Vagina (tissue), 2 donors: ENCODE data around the gene PROM2. TPM values are rescaled to one million over a fixed set of nuclear protein-coding genes. Genes with fewer than 3 reads are reported as not detected.

Source experiments
- DNase-seq, 2 donors: peaks; one replicate each; pipeline ENCODE4 v3.0.0-alpha.2; 2017; ENCODE audit errors: extremely low spot score in 2 of 2
- H3K27ac ChIP-seq: fragments of 200-600 bp; sonication (generic); one replicate; pipeline ENCODE4 v1.5.1; 2019
- H3K27me3 ChIP-seq: fragments of 200-600 bp; sonication (generic); one replicate; pipeline ENCODE4 v1.5.1; 2019
- H3K36me3 ChIP-seq, 2 donors: fragments of 200-600 bp; sonication (generic); one replicate each; pipeline ENCODE4 v1.5.1; 2017 to 2019
- H3K4me1 ChIP-seq: fragments of 200-600 bp; sonication (generic); one replicate; pipeline ENCODE4 v1.5.1; 2019
- H3K4me3 ChIP-seq, 2 donors: fragments of 200-600 bp; sonication (generic); 1 replicate in 1 of 2; 2 replicates in 1 of 2; pipeline ENCODE4 v1.5.1; 2016 to 2019
- H3K9me3 ChIP-seq: fragments of 200-600 bp; sonication (generic); one replicate; pipeline ENCODE4 v1.5.1; 2019
- POLR2A ChIP-seq, 2 donors: fragments of 450-650 bp; IDR thresholded peaks; one replicate each; pipeline ENCODE4 v1.6.1; 2017; ENCODE audit warnings: antibody characterized with exemption in 2 of 2, mild to moderate bottlenecking in 2 of 2, moderate library complexity in 2 of 2
- POLR2AphosphoS5 ChIP-seq, 2 donors: sonication (generic); formaldehyde crosslinking; IDR thresholded peaks; one replicate each; pipeline ENCODE4 v1.9.0; 2017; ENCODE audit warnings: antibody characterized with exemption in 2 of 2, mild to moderate bottlenecking in 2 of 2, low read depth in 1 of 2; ENCODE audit not compliant: insufficient read depth in 1 of 2
- intact Hi-C: fragments of 100-400 bp; cut with DNase I; formaldehyde crosslinking; loops from one replicate; pipeline ENCODE4 v1.15.1; 2023
- total RNA-seq: library from RNA; depleted of rRNA; stranded (reverse); fragments of >200 nt; gene quantifications from one replicate; pipeline ENCODE4 v1.2.3, GENCODE V29; 2016
- TF ChIP-seq, protein P1 (sequence below), 3 experiments: fragments of 450-650 bp in 2 of 3; fragments of 200-600 bp in 1 of 3; sonication (generic) in 1 of 3; IDR thresholded peaks; one replicate each; pipeline ENCODE4 v1.5.1; 2017 to 2019; ENCODE audit warnings: antibody characterized with exemption in 3 of 3, mild to moderate bottlenecking in 2 of 3, moderate library complexity in 2 of 3

The PROM2 gene
- total RNA-seq, 1 donor from 2014 or later, result 70.5 TPM

DNA sequence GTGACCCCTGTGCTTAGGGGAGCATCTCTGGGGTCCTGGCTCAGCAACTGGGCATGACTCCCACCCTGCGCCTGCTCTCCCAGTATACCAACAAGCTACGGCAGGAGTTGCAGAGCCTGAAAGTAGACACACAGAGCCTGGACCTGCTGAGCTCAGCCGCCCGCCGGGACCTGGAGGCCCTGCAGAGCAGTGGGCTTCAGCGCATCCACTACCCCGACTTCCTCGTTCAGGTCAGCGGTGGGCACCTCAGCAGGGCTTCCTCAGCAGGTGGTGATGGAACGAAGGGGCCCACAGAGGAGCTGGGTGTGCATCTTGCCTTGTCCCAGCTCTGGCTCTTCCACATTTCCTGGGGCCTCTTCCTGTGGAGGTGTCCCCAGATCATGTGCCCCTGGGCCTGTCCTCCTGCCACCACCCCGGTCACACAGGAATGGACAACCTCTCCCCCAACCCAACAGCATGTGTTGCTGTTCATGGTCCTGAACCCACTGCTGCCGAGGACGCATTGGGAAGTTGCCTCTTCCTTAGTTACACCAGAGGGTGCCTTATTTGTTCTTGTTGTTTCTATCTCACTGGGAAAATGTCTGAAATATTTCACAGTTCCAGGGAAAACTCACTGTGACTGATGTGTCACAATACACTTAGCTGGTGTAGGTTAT is 10.8 kb downstream of the PROM2 start:
- Histone ChIP-seq H3K36me3 (no peaks in the 10 kb centered on the region), H3K4me1 (no peaks in the 10 kb centered on the region), H3K27me3 (no peaks in the 10 kb centered on the region), H3K27ac (no peak overlapping the region), H3K9me3 (no peaks in the 10 kb centered on the region), H3K4me3 (no peak overlapping the region)
- no peak for DNase-seq
- intact Hi-C loops, result no loop called here
- TF ChIP-seq, protein P1, sequence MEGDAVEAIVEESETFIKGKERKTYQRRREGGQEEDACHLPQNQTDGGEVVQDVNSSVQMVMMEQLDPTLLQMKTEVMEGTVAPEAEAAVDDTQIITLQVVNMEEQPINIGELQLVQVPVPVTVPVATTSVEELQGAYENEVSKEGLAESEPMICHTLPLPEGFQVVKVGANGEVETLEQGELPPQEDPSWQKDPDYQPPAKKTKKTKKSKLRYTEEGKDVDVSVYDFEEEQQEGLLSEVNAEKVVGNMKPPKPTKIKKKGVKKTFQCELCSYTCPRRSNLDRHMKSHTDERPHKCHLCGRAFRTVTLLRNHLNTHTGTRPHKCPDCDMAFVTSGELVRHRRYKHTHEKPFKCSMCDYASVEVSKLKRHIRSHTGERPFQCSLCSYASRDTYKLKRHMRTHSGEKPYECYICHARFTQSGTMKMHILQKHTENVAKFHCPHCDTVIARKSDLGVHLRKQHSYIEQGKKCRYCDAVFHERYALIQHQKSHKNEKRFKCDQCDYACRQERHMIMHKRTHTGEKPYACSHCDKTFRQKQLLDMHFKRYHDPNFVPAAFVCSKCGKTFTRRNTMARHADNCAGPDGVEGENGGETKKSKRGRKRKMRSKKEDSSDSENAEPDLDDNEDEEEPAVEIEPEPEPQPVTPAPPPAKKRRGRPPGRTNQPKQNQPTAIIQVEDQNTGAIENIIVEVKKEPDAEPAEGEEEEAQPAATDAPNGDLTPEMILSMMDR (IDR thresholded peaks at IDR 0.05), result no peak
- TF ChIP-seq POLR2AphosphoS5 (IDR thresholded peaks at IDR 0.05; ENCODE audit: insufficient read depth in 1 of 2, low read depth in 1 of 2), result no peak
- no peak for TF ChIP-seq POLR2A (IDR thresholded peaks at IDR 0.05)

DNA sequence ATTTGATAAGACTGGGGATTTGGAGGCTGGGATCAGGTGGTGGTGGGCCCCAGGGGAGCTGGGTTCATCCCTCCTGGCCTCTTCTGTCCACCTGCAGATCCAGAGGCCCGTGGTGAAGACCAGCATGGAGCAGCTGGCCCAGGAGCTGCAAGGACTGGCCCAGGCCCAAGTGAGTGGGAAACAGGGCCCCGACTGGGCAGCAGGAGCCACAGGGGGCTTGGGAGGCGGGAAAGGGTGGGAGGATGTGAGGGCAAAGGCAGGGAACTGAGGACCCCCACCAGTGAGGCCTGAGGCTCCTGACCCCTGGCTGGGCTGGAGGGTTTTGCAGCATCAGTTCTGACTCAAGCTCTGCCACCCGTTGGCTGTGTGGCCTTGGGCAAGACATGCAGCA is 11.3 kb downstream of the PROM2 start:
- Histone ChIP-seq H3K4me3 (no peak overlapping the region), H3K27me3 (no peaks in the 10 kb centered on the region), H3K27ac (no peak overlapping the region), H3K36me3 (peaks cover 0 to 5% of the 10 kb centered on the region in 2 donors), H3K9me3 (no peaks in the 10 kb centered on the region), H3K4me1 (no peaks in the 10 kb centered on the region)
- TF ChIP-seq POLR2A (IDR thresholded peaks at IDR 0.05), result no peak
- no peak for TF ChIP-seq POLR2AphosphoS5 (IDR thresholded peaks at IDR 0.05; ENCODE audit: insufficient read depth in 1 of 2, low read depth in 1 of 2)
- TF ChIP-seq, protein P1 (IDR thresholded peaks at IDR 0.05), result no peak
- intact Hi-C loops, result no loop called here
- no peak for DNase-seq

DNA sequence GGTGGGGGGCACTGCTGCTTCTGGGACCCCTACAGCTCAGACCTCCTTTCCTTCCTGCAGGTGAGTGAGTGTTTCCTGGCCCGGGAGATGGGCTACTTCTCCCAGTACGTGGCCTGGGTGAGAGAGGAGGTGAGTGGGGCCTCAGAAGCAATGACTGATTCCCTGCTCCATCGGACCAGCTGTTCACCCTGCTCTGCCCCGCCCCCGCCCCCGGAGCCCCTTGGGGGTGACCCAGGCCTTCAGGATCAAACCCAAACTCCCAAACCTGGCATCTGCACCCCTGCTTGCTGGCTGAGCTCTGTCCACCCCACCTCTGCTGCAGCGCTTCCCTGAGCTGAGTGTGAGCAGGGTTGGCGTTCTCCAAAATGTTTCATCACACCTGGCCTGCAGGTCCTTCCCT is 13.1 kb downstream of the PROM2 start:
- H3K4me3 ChIP-seq, result no peak overlapping the region
- no peaks in the 10 kb centered on the region for H3K4me1 ChIP-seq
- H3K9me3 ChIP-seq, result no peaks in the 10 kb centered on the region
- no peak overlapping the region for H3K27ac ChIP-seq
- TF ChIP-seq POLR2AphosphoS5 (IDR thresholded peaks at IDR 0.05; ENCODE audit: insufficient read depth in 1 of 2, low read depth in 1 of 2) (no peak), POLR2A (IDR thresholded peaks at IDR 0.05) (no peak)
- TF ChIP-seq, protein P1 (IDR thresholded peaks at IDR 0.05), result no peak
- DNase-seq, result no peak
- no peaks in the 10 kb centered on the region for H3K27me3 ChIP-seq
- intact Hi-C loops, result no loop called here
- peaks cover 0 to 6% of the 10 kb centered on the region in 2 donors for H3K36me3 ChIP-seq

DNA sequence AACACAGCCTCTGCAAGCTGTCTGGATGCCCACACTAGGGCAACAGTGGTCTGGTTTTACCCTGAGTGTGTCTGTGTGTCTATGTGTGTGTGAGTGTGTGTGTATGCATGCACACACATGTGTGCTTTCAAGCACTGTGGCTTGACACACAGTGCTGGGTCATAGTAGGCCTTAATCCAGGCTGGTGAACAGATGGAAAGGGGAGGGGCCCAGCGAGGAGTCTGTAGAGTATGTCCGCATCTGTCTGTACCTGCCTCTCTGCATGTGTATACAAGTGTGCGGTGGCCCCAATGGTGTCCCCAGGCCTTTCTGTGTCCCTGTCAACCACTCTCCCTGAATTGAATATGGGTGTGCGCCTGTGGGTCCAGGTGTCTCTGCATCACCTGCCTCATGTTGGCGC is 13.6 kb downstream of the PROM2 start:
- intact Hi-C loops, result no loop called here
- Histone ChIP-seq H3K27me3 (no peaks in the 10 kb centered on the region), H3K36me3 (peaks cover 0 to 6% of the 10 kb centered on the region in 2 donors), H3K4me1 (no peaks in the 10 kb centered on the region), H3K4me3 (no peak overlapping the region), H3K9me3 (no peaks in the 10 kb centered on the region), H3K27ac (no peak overlapping the region)
- DNase-seq, result no peak
- TF ChIP-seq, protein P1 (IDR thresholded peaks at IDR 0.05), result no peak
- TF ChIP-seq POLR2AphosphoS5 (IDR thresholded peaks at IDR 0.05; ENCODE audit: insufficient read depth in 1 of 2, low read depth in 1 of 2) (no peak), POLR2A (IDR thresholded peaks at IDR 0.05) (no peak)

DNA sequence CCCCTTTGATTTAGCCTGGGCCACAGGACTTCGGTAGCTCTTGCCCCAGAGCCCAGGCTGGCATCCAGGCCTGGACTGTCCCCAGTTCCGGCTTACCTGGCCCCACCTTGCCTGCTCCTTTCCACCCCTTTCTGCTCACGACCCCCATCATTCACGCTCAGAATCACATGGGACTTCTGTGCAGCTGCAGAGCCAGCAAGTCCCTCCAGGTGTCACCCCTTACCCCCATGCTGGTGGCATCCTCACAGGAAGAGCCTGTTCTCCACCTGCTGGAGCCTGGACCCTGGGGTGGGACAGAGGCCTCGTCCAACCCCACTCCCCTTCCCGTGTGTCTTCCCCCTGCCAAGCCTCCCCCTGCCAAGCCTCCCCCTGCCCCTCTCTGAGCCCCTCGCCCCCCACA is 15.0 kb downstream of the PROM2 start:
- intact Hi-C loops, result no loop called here
- no peaks in the 10 kb centered on the region for H3K9me3 ChIP-seq
- no peaks in the 10 kb centered on the region for H3K27me3 ChIP-seq
- no peaks in the 10 kb centered on the region for H3K4me1 ChIP-seq
- no peak overlapping the region for H3K4me3 ChIP-seq
- H3K27ac ChIP-seq, result no peak overlapping the region
- no peak for DNase-seq
- TF ChIP-seq POLR2AphosphoS5 (IDR thresholded peaks at IDR 0.05; ENCODE audit: insufficient read depth in 1 of 2, low read depth in 1 of 2) (no peak), POLR2A (IDR thresholded peaks at IDR 0.05) (no peak)
- TF ChIP-seq, protein P1 (IDR thresholded peaks at IDR 0.05), result no peak
- H3K36me3 ChIP-seq, result peaks cover 0 to 6% of the 10 kb centered on the region in 2 donors
